SK-N-MC (cell line): ENCODE data around the gene OPCML.

Experiments
- EZH2 ChIP-seq: fragments of 200-600 bp; sonication (generic); IDR thresholded peaks from one replicate; pipeline ENCODE4 v1.6.1; 2017; ENCODE audit warnings: antibody characterized with exemption
- FOXP2 ChIP-seq: optimal IDR thresholded peaks from 2 replicates; pipeline ENCODE3; 2011; ENCODE audit warnings: mild to moderate bottlenecking, moderate library complexity; ENCODE audit not compliant: insufficient read depth; ENCODE audit errors: extremely low read length, control extremely low read depth
- POLR2AphosphoS5 ChIP-seq: IDR thresholded peaks from 2 replicates; pipeline ENCODE4 v1.6.1; 2012; ENCODE audit warnings: mild to moderate bottlenecking, low read depth, low read length, borderline replicate concordance

DNA sequence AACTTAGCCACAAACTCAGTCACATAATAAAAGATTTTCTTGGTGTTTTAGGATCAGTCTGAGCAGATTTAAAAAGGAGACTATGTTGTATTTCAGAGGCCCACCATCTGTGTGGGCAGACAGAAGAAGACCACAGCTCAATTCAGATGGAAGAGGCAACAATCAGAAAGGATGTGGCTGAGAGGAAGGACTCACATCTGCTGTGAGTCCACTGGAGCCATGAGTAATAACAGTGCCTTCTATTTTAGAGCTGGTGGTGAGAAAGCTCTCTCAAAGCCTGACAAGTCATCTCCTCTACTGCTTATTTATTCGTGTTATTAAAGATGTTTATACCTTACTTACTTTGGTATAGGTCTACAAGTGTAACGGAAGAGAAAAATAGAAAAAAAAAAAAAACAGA lies 357.2 kb downstream of the OPCML start:
- TF ChIP-seq POLR2AphosphoS5 (no peak), EZH2 (no peak), FOXP2 (no peak)
